SU-DHL-6 (cell line): ENCODE measurements around the gene CUBN.

ENCODE experiments used
- EZH2phosphoT487 ChIP-seq: fragments of 200-600 bp; sonication (generic), shearing (Covaris generic); conservative IDR thresholded peaks from 2 replicates; pipeline ENCODE4 v1.6.1; 2018; ENCODE audit warnings: mild to moderate bottlenecking, antibody characterized with exemption, low read length, moderate library complexity, mixed read lengths
- TF ChIP-seq, protein P1 (sequence below): fragments of 200-600 bp; sonication (generic); IDR thresholded peaks from one replicate; pipeline ENCODE4 v1.5.1; 2017; ENCODE audit warnings: antibody characterized with exemption, mild to moderate bottlenecking, low read length, moderate library complexity; ENCODE audit not compliant: insufficient read depth, poor library complexity, severe bottlenecking

- TF ChIP-seq, protein P1, sequence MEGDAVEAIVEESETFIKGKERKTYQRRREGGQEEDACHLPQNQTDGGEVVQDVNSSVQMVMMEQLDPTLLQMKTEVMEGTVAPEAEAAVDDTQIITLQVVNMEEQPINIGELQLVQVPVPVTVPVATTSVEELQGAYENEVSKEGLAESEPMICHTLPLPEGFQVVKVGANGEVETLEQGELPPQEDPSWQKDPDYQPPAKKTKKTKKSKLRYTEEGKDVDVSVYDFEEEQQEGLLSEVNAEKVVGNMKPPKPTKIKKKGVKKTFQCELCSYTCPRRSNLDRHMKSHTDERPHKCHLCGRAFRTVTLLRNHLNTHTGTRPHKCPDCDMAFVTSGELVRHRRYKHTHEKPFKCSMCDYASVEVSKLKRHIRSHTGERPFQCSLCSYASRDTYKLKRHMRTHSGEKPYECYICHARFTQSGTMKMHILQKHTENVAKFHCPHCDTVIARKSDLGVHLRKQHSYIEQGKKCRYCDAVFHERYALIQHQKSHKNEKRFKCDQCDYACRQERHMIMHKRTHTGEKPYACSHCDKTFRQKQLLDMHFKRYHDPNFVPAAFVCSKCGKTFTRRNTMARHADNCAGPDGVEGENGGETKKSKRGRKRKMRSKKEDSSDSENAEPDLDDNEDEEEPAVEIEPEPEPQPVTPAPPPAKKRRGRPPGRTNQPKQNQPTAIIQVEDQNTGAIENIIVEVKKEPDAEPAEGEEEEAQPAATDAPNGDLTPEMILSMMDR: no peak
- TF ChIP-seq EZH2phosphoT487: no peak
These were observed 195.8 kb downstream of the CUBN start for GRCh38 chr10:16933783-16934182.
